ENCODE results near the gene ELL2. TPM values are rescaled to one million over a fixed set of nuclear protein-coding genes. Genes with fewer than 3 reads are reported as not detected.

ELL2 gene
- polyA plus RNA-seq, 1 donor from 2014 or later = 1.4 TPM

- Histone ChIP-seq H3K9me2 (ENCODE audit: insufficient read depth, low read length) (no peaks in the 10 kb centered on the region), H3F3A (ENCODE audit: insufficient read depth, low read length, poor library complexity, severe bottlenecking) (no peaks in the 10 kb centered on the region), H4K20me1 (ENCODE audit: insufficient read depth) (no peaks in the 10 kb centered on the region), H3K9ac (ENCODE audit: low read length) (no peak overlapping the region), H3K36me3 (ENCODE audit: insufficient read depth, low read length) (no peaks in the 10 kb centered on the region), H3K27ac (ENCODE audit: low read length) (no peak overlapping the region), H2AFZ (ENCODE audit: low read depth, low read length) (no peak overlapping the region), H3K27me3 (ENCODE audit: insufficient read depth, low read depth, low read length) (no peaks in the 10 kb centered on the region), H3K79me2 (replicated peaks; ENCODE audit: insufficient read depth, low read length) (no peaks in the 10 kb centered on the region), H3K4me2 (ENCODE audit: low read length) (no peak overlapping the region), H3K4me3 (ENCODE audit: low read length) (no peak overlapping the region), H3K9me3 (ENCODE audit: low read length) (no peaks in the 10 kb centered on the region)
- TF ChIP-seq POLR2AphosphoS5 (IDR thresholded peaks at IDR 0.05) = no peak
- TF ChIP-seq MXI1 (conservative IDR thresholded peaks at IDR 0.05; ENCODE audit: poor library complexity, severe bottlenecking) = no peak
- no peak for TF ChIP-seq EZH2 (IDR thresholded peaks at IDR 0.05; ENCODE audit: borderline replicate concordance, insufficient read depth, low read length, poor library complexity, severe bottlenecking)
- TF ChIP-seq RAD21 (conservative IDR thresholded peaks at IDR 0.05) = no peak
- TF ChIP-seq, protein P1, sequence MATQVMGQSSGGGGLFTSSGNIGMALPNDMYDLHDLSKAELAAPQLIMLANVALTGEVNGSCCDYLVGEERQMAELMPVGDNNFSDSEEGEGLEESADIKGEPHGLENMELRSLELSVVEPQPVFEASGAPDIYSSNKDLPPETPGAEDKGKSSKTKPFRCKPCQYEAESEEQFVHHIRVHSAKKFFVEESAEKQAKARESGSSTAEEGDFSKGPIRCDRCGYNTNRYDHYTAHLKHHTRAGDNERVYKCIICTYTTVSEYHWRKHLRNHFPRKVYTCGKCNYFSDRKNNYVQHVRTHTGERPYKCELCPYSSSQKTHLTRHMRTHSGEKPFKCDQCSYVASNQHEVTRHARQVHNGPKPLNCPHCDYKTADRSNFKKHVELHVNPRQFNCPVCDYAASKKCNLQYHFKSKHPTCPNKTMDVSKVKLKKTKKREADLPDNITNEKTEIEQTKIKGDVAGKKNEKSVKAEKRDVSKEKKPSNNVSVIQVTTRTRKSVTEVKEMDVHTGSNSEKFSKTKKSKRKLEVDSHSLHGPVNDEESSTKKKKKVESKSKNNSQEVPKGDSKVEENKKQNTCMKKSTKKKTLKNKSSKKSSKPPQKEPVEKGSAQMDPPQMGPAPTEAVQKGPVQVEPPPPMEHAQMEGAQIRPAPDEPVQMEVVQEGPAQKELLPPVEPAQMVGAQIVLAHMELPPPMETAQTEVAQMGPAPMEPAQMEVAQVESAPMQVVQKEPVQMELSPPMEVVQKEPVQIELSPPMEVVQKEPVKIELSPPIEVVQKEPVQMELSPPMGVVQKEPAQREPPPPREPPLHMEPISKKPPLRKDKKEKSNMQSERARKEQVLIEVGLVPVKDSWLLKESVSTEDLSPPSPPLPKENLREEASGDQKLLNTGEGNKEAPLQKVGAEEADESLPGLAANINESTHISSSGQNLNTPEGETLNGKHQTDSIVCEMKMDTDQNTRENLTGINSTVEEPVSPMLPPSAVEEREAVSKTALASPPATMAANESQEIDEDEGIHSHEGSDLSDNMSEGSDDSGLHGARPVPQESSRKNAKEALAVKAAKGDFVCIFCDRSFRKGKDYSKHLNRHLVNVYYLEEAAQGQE (IDR thresholded peaks at IDR 0.05; ENCODE audit: borderline replicate concordance) = no peak
- TF ChIP-seq EP300 (conservative IDR thresholded peaks at IDR 0.05; ENCODE audit: poor library complexity, severe bottlenecking) = no peak
- no peak for TF ChIP-seq CTCF (IDR thresholded peaks at IDR 0.05; ENCODE audit: poor library complexity, severe bottlenecking)
- no peak for TF ChIP-seq TAF1 (IDR thresholded peaks at IDR 0.05; ENCODE audit: low read depth)
- TF ChIP-seq SMC3 (conservative IDR thresholded peaks at IDR 0.05; ENCODE audit: poor library complexity) = no peak
These were observed 19.9 kb downstream of the ELL2 start for GRCh38 chr5:95941756-95942155.

DNA sequence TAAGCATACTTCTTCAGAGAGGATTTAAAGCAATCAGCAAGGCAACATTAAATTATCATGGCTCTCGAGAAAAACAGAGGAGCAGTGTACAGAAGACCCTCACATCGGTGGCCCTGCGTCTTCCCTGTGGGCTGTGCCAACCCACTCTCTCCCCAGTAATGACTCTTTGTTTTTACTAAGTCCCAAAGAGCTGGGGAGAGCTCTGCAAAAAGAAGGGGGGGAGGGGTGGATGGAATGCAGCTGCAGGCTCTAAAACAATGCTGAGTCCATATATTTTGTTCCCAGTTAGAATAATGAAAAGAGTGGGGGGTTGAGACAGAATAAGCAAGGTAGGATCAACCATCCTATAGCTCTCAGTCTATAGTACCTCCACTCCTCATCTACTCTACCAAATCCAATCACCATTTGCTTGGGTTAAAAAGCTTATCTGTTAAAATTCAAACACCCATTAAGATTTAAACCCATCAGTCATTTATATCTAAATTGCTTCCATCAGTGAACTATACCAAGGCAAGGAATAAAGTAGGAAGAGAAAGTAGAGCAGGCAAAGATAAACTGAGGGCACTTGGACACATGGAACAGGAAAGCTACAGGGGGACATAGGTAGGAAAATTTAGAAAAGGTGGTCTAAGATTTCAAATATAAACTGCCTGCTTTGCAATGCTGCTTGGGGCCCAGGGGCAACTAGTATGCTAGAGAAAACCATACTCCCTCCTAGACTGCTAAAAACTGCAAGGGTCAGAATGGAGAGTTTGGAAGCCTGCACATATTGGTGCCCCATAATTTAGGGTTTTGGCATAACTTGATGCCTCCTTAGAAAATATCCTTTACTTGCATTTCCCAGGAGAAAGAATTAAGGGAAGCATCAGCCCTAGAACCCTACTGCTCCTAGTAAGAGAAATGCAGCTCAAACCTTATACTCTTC, 20.6 kb downstream of the ELL2 start:
- no peaks in the 10 kb centered on the region for H4K20me1 ChIP-seq (ENCODE audit: insufficient read depth)
- H3K4me2 ChIP-seq (ENCODE audit: low read length) = no peak overlapping the region

More for the DNA sequence above, 20.6 kb downstream of the ELL2 start:
- H3K9me3 ChIP-seq (ENCODE audit: low read length) = no peaks in the 10 kb centered on the region
- no peak for TF ChIP-seq TAF1 (IDR thresholded peaks at IDR 0.05; ENCODE audit: low read depth)
- H3K9ac ChIP-seq (ENCODE audit: low read length) = no peak overlapping the region
- no peaks in the 10 kb centered on the region for H3K79me2 ChIP-seq (replicated peaks; ENCODE audit: insufficient read depth, low read length)
- H3K27me3 ChIP-seq (ENCODE audit: insufficient read depth, low read depth, low read length) = no peaks in the 10 kb centered on the region
- no peak overlapping the region for H3K4me3 ChIP-seq (ENCODE audit: low read length)
- H3F3A ChIP-seq (ENCODE audit: insufficient read depth, low read length, poor library complexity, severe bottlenecking) = no peaks in the 10 kb centered on the region
- no peaks in the 10 kb centered on the region for H3K9me2 ChIP-seq (ENCODE audit: insufficient read depth, low read length)
- H2AFZ ChIP-seq (ENCODE audit: low read depth, low read length) = no peak overlapping the region
- no peaks in the 10 kb centered on the region for H3K36me3 ChIP-seq (ENCODE audit: insufficient read depth, low read length)
- H3K27ac ChIP-seq (ENCODE audit: low read length) = no peak overlapping the region

All from neural cell (in vitro differentiated cells).